ENCODE measurements around the gene ATF3.

The ATF3 gene

DNA sequence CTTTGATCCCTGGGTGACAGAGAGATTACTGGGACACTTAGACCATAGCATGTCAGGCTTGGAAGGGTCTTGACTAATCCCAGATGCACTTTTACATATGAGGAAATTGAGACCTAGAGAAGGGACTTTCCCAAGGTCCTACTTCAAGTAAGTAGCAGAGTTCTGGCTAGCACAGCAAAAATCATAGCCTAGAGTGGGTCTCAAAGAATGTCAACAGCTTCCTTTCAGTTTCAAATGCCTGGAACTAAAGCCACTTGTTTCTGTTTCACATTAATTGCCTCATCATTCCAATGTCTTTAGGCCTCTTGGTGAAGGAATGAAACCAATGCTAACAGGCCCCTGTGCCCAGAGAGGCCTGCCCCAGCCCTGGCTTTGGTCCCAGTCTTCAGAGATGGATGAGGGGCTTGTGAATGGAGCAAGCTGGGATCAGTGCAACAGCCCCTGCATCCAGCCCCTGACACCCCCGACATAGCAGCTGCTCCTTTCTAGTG is 26.6 kb downstream of the ATF3 start:
- TF ChIP-seq, protein P1, sequence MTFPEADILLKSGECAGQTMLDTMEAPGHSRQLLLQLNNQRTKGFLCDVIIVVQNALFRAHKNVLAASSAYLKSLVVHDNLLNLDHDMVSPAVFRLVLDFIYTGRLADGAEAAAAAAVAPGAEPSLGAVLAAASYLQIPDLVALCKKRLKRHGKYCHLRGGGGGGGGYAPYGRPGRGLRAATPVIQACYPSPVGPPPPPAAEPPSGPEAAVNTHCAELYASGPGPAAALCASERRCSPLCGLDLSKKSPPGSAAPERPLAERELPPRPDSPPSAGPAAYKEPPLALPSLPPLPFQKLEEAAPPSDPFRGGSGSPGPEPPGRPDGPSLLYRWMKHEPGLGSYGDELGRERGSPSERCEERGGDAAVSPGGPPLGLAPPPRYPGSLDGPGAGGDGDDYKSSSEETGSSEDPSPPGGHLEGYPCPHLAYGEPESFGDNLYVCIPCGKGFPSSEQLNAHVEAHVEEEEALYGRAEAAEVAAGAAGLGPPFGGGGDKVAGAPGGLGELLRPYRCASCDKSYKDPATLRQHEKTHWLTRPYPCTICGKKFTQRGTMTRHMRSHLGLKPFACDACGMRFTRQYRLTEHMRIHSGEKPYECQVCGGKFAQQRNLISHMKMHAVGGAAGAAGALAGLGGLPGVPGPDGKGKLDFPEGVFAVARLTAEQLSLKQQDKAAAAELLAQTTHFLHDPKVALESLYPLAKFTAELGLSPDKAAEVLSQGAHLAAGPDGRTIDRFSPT (tag by site-specific recombination; IDR thresholded peaks at IDR 0.05): no peak
- TF ChIP-seq ZNF157 (tag by site-specific recombination; IDR thresholded peaks at IDR 0.05) (no peak), ZNF23 (tag by site-specific recombination; IDR thresholded peaks at IDR 0.05; ENCODE audit: borderline replicate concordance) (no peak), ZNF610 (tag by site-specific recombination; IDR thresholded peaks at IDR 0.05; ENCODE audit: borderline replicate concordance) (no peak), ZNF350 (tag by site-specific recombination; IDR thresholded peaks at IDR 0.05) (no peak), FEZF1 (tag by site-specific recombination; IDR thresholded peaks at IDR 0.05) (no peak), ZNF335 (tag by site-specific recombination; conservative IDR thresholded peaks at IDR 0.05) (no peak), ZNF223 (tag by site-specific recombination; IDR thresholded peaks at IDR 0.05) (no peak), ZNF555 (tag by site-specific recombination; conservative IDR thresholded peaks at IDR 0.05) (no peak), ZNF629 (tag by site-specific recombination; IDR thresholded peaks at IDR 0.05) (no peak)
- TF ChIP-seq, protein P2, sequence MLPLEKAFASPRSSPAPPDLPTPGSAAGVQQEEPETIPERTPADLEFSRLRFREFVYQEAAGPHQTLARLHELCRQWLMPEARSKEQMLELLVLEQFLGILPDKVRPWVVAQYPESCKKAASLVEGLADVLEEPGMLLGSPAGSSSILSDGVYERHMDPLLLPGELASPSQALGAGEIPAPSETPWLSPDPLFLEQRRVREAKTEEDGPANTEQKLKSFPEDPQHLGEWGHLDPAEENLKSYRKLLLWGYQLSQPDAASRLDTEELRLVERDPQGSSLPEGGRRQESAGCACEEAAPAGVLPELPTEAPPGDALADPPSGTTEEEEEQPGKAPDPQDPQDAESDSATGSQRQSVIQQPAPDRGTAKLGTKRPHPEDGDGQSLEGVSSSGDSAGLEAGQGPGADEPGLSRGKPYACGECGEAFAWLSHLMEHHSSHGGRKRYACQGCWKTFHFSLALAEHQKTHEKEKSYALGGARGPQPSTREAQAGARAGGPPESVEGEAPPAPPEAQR (tag by site-specific recombination; IDR thresholded peaks at IDR 0.05): no peak
- Histone ChIP-seq H3K9me3 (ENCODE audit: control insufficient read depth, insufficient read depth, low read depth, low read length) (no peaks in the 10 kb centered on the region), H3K4me3 (ENCODE audit: low read depth, low read length) (no peak overlapping the region), H3K36me3 (ENCODE audit: control insufficient read depth in 2 of 2, insufficient read depth in 1 of 2, low read length in 2 of 2) (no peaks in the 10 kb centered on the region), H3K4me1 (ENCODE audit: control insufficient read depth, insufficient read depth, low read length) (peaks cover 9% of the 10 kb centered on the region), H3K27ac (ENCODE audit: extremely low read depth, low read depth, low read length) (no peak overlapping the region)
- POLR2A ChIA-PET: no interaction called here
- CTCF ChIA-PET: interaction anchor here (0.5 to 1.0 kb wide), 3 partner anchors 40 to 361 kb away, joined by 4 to 8 read pairs (median 4); no protein-coding TSS in a partner anchor

DNA sequence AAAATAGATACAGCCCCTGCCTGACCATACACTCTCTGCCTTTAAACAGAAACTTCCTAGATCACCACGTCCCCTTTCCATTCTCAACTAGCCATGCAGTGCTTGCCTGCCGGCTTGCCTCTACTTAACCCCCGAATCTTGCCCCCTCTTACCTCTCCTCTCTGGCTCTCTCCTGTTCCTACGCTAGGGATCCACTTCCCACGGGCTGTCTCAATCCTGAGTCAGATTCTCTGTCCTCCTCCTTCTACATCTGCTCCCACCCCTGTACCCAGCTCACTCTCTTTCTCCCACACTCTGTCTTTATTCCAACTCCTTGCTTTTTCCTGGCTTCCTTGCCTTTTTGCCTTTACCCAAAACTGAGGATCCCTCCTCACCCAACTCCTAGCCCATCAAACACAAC is 29.3 kb downstream of the ATF3 start:
- TF ChIP-seq ZNF138 (tag by site-specific recombination; IDR thresholded peaks at IDR 0.05; ENCODE audit: borderline replicate concordance) (no peak), ZFHX2 (tag by site-specific recombination; conservative IDR thresholded peaks at IDR 0.05) (peak; percentile 79), EGR2 (tag by site-specific recombination; IDR thresholded peaks at IDR 0.05; ENCODE audit: low read depth) (peak; percentile 84), ZNF302 (tag by site-specific recombination; IDR thresholded peaks at IDR 0.05; ENCODE audit: low read depth) (no peak)

DNA sequence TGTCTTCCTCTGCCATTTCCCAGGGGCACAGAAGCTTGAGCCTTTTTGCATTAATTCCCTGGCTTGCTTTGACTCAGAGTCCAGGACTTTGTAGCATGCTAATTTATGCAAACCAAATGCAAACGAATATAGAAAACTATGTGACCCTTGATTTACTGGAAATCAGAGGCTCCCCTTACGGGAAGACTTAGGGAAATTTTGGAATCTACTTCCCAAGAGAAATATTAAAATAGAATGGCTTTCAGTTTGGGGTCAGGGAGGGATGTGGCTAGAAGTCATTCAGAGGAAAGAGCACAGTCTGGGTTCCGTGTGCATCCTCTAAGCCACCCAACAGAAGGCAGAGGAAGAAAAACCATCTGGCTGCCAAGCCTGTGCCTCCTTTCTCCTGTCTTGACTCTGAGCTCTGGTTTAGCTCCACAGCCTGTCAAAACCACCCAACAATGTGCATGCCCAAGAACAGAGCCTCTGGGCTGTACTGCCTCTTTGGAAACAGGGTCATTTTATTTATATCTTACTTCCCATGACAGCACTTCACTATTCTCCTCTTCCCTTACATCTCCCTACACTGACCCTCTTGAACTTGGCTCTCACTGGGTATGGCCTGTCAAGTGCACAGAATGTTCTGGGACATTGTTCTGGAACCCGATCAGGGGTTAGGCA is 30.1 kb downstream of the ATF3 start:
- peaks cover 9% of the 10 kb centered on the region for H3K4me1 ChIP-seq (ENCODE audit: control insufficient read depth, insufficient read depth, low read length)
- H3K4me3 ChIP-seq (ENCODE audit: low read depth, low read length): no peak overlapping the region
- ChIA-PET POLR2A (no interaction called here), CTCF (no interaction called here)
- no peaks in the 10 kb centered on the region for H3K9me3 ChIP-seq (ENCODE audit: control insufficient read depth, insufficient read depth, low read depth, low read length)
- H3K27ac ChIP-seq (ENCODE audit: extremely low read depth, low read depth, low read length): no peak overlapping the region
- H3K36me3 ChIP-seq (ENCODE audit: control insufficient read depth in 2 of 2, insufficient read depth in 1 of 2, low read length in 2 of 2): no peaks in the 10 kb centered on the region
- no peak for TF ChIP-seq KLF7 (tag by site-specific recombination; IDR thresholded peaks at IDR 0.05; ENCODE audit: borderline replicate concordance)
- TF ChIP-seq ZBTB48 (tag by site-specific recombination; IDR thresholded peaks at IDR 0.05): no peak
- no peak for TF ChIP-seq ZNF324 (tag by site-specific recombination; IDR thresholded peaks at IDR 0.05)
- TF ChIP-seq ZNF776 (tag by site-specific recombination; IDR thresholded peaks at IDR 0.05; ENCODE audit: borderline replicate concordance): no peak
- TF ChIP-seq, protein P3, sequence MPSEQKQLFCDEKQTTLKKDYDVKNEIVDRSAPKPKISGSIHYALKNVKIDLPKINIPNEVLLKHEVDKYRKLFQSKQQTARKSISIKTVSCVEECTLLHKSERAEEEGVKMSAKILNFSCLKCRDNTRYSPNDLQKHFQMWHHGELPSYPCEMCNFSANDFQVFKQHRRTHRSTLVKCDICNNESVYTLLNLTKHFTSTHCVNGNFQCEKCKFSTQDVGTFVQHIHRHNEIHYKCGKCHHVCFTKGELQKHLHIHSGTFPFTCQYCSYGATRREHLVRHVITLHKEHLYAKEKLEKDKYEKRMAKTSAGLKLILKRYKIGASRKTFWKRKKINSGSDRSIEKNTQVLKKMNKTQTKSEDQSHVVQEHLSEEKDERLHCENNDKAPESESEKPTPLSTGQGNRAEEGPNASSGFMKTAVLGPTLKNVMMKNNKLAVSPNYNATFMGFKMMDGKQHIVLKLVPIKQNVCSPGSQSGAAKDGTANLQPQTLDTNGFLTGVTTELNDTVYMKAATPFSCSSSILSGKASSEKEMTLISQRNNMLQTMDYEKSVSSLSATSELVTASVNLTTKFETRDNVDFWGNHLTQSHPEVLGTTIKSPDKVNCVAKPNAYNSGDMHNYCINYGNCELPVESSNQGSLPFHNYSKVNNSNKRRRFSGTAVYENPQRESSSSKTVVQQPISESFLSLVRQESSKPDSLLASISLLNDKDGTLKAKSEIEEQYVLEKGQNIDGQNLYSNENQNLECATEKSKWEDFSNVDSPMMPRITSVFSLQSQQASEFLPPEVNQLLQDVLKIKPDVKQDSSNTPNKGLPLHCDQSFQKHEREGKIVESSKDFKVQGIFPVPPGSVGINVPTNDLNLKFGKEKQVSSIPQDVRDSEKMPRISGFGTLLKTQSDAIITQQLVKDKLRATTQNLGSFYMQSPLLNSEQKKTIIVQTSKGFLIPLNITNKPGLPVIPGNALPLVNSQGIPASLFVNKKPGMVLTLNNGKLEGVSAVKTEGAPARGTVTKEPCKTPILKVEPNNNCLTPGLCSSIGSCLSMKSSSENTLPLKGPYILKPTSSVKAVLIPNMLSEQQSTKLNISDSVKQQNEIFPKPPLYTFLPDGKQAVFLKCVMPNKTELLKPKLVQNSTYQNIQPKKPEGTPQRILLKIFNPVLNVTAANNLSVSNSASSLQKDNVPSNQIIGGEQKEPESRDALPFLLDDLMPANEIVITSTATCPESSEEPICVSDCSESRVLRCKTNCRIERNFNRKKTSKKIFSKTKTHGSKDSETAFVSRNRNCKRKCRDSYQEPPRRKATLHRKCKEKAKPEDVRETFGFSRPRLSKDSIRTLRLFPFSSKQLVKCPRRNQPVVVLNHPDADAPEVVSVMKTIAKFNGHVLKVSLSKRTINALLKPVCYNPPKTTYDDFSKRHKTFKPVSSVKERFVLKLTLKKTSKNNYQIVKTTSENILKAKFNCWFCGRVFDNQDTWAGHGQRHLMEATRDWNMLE (tag by site-specific recombination; conservative IDR thresholded peaks at IDR 0.05; ENCODE audit: low read depth): no peak
- TF ChIP-seq ZNF140 (tag by site-specific recombination; IDR thresholded peaks at IDR 0.05): no peak
- no peak for TF ChIP-seq ZNF626 (tag by site-specific recombination; IDR thresholded peaks at IDR 0.05)
- TF ChIP-seq ZNF792 (tag by site-specific recombination; IDR thresholded peaks at IDR 0.05): no peak
- TF ChIP-seq ZNF658 (tag by site-specific recombination; IDR thresholded peaks at IDR 0.05): no peak

More for the DNA sequence above, 29.3 kb downstream of the ATF3 start:
- H3K27ac ChIP-seq (ENCODE audit: extremely low read depth, low read depth, low read length): no peak overlapping the region
- no peaks in the 10 kb centered on the region for H3K36me3 ChIP-seq (ENCODE audit: control insufficient read depth in 2 of 2, insufficient read depth in 1 of 2, low read length in 2 of 2)
- ChIA-PET CTCF (no interaction called here), POLR2A (no interaction called here)
- no peaks in the 10 kb centered on the region for H3K9me3 ChIP-seq (ENCODE audit: control insufficient read depth, insufficient read depth, low read depth, low read length)
- peaks cover 9% of the 10 kb centered on the region for H3K4me1 ChIP-seq (ENCODE audit: control insufficient read depth, insufficient read depth, low read length)
- no peak overlapping the region for H3K4me3 ChIP-seq (ENCODE audit: low read depth, low read length)

Measured in HEK293 (cell line).